MM.1S (cell line): ENCODE measurements around the gene PALM3.

Source experiments
- DNase-seq: peaks from one replicate; pipeline ENCODE4 v3.0.0-alpha.2; 2015
- H2AFZ ChIP-seq: fragments of 300-600 bp; sonication (generic); 2 replicates; pipeline ENCODE4 v1.6.0; 2016; ENCODE audit warnings: antibody characterized with exemption, low read length
- H3F3A ChIP-seq: fragments of 300-600 bp; sonication (generic); 2 replicates; pipeline ENCODE4 v1.6.1; 2016; ENCODE audit warnings: mild to moderate bottlenecking, antibody characterized with exemption, low read length, moderate library complexity, mixed read lengths; ENCODE audit not compliant: insufficient read depth
- H3K27ac ChIP-seq: fragments of 300-600 bp; sonication (generic); 2 replicates; pipeline ENCODE4 v1.5.1; 2016; ENCODE audit warnings: mild to moderate bottlenecking, low read length
- H3K27me3 ChIP-seq: fragments of 300-600 bp; sonication (generic); replicated peaks from 2 replicates; pipeline ENCODE4 v1.6.0; 2016; ENCODE audit warnings: low read length; ENCODE audit not compliant: insufficient read depth
- H3K36me3 ChIP-seq: fragments of 300-600 bp; sonication (generic); replicated peaks from 2 replicates; pipeline ENCODE4 v1.6.1; 2016; ENCODE audit warnings: mild to moderate bottlenecking, low read length, mixed read lengths; ENCODE audit not compliant: insufficient read depth
- H3K4me1 ChIP-seq: fragments of 300-600 bp; sonication (generic); 2 replicates; pipeline ENCODE4 v1.6.1; 2016; ENCODE audit warnings: low read length, mixed read lengths
- H3K4me2 ChIP-seq: fragments of 300-600 bp; sonication (generic); 2 replicates; pipeline ENCODE4 v1.6.0; 2016; ENCODE audit warnings: low read depth, low read length
- H3K4me3 ChIP-seq: fragments of 300-600 bp; sonication (generic); 2 replicates; pipeline ENCODE4 v1.5.1; 2016; ENCODE audit warnings: low read length, mixed read lengths
- H3K79me2 ChIP-seq: fragments of 300-600 bp; sonication (generic); 2 replicates; pipeline ENCODE4 v1.6.1; 2016; ENCODE audit warnings: mixed run types, low read length, mixed read lengths
- H3K9ac ChIP-seq: fragments of 300-600 bp; sonication (generic); 2 replicates; pipeline ENCODE4 v1.6.1; 2016; ENCODE audit warnings: low read length, mixed read lengths
- H3K9me2 ChIP-seq: fragments of 300-600 bp; sonication (generic); replicated peaks from 2 replicates; pipeline ENCODE4 v1.6.1; 2016; ENCODE audit warnings: mild to moderate bottlenecking, low read length, mixed read lengths; ENCODE audit not compliant: insufficient read depth
- H3K9me3 ChIP-seq: fragments of 300-600 bp; sonication (generic); replicated peaks from 2 replicates; pipeline ENCODE4 v1.6.1; 2016; ENCODE audit warnings: mild to moderate bottlenecking, low read length, mixed read lengths; ENCODE audit not compliant: insufficient read depth
- H4K20me1 ChIP-seq: fragments of 300-600 bp; sonication (generic); 2 replicates; pipeline ENCODE4 v1.6.1; 2016; ENCODE audit warnings: mild to moderate bottlenecking, low read length, moderate library complexity, mixed read lengths; ENCODE audit not compliant: insufficient read depth
- CTCF ChIP-seq: fragments of 300-600 bp; sonication (generic); IDR thresholded peaks from 2 replicates; pipeline ENCODE4 v1.5.1; 2016; ENCODE audit warnings: antibody characterized with exemption, low read length, mixed read lengths
- EZH2 ChIP-seq: fragments of 300-600 bp; sonication (generic); optimal IDR thresholded peaks from 2 replicates; pipeline ENCODE3; 2017; ENCODE audit warnings: low read depth, mild to moderate bottlenecking, antibody characterized with exemption, low read length, mixed read lengths
- EZH2phosphoT487 ChIP-seq: fragments of 300-600 bp; sonication (generic); IDR thresholded peaks from 2 replicates; pipeline ENCODE4 v1.6.1; 2018; ENCODE audit warnings: antibody characterized with exemption, low read length

PALM3 gene

GRCh38 chr19:14101003-14101545, 39.2 kb upstream of the PALM3 start:
- Histone ChIP-seq H3K4me1 (peaks cover 19% of the 10 kb centered on the region), H4K20me1 (no peaks in the 10 kb centered on the region), H3K79me2 (no peaks in the 10 kb centered on the region), H2AFZ (no peak overlapping the region), H3K9me3 (no peaks in the 10 kb centered on the region), H3K27ac (no peak overlapping the region), H3K27me3 (no peaks in the 10 kb centered on the region), H3F3A (peaks cover 22% of the 10 kb centered on the region), H3K4me2 (no peak overlapping the region), H3K9me2 (no peaks in the 10 kb centered on the region), H3K36me3 (no peaks in the 10 kb centered on the region), H3K9ac (no peak overlapping the region), H3K4me3 (no peak overlapping the region)
- TF ChIP-seq EZH2 (no peak), CTCF (no peak), EZH2phosphoT487 (no peak)
- DNase-seq, result no peak

DNA sequence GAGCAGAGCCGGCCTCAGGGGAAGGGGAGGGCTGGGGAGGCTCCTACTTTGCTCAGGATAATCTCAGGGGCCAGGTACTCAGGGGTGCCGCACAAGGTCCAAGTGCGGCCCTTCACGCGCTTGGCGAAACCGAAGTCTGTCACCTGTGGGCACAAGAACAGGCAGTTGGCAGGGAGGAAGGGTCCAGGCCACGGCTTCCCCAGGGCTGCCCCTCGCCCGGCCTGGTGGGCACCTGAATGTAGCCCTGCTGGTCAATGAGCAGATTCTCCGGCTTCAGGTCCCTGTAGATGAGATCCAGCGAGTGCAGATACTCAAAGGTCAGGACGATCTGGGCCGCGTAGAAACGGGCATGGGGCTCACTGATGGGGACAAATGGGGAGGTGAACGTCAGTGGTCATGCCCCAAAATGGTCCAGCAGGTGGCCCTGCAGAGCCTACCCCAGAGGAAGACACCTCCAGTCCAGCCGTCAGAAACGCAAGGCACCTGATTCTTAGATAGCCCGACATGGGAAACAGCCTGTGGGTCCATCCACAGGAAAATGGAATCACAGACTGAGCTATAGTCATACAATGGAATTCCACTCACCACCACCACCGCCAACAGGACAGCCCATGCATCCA, 35.8 kb upstream of the PALM3 start:
- Histone ChIP-seq H3K4me1 (peaks cover 7% of the 10 kb centered on the region), H3K27me3 (no peaks in the 10 kb centered on the region), H4K20me1 (no peaks in the 10 kb centered on the region), H3K9ac (no peak overlapping the region), H3K4me3 (no peak overlapping the region), H2AFZ (no peak overlapping the region), H3K4me2 (no peak overlapping the region), H3K36me3 (no peaks in the 10 kb centered on the region), H3K27ac (no peak overlapping the region), H3K9me3 (no peaks in the 10 kb centered on the region), H3K9me2 (no peaks in the 10 kb centered on the region), H3F3A (peaks cover 7% of the 10 kb centered on the region), H3K79me2 (no peaks in the 10 kb centered on the region)
- TF ChIP-seq EZH2 (no peak), EZH2phosphoT487 (no peak), CTCF (0 out of 2 replicates have a peak, but pooled peaks have one; percentile 6)
- DNase-seq, result no peak

GRCh38 chr19:14096272-14096992, 34.6 kb upstream of the PALM3 start:
- Histone ChIP-seq H3K9me3 (no peaks in the 10 kb centered on the region), H3K27ac (no peak overlapping the region), H2AFZ (no peak overlapping the region), H3K4me3 (no peak overlapping the region), H3K79me2 (no peaks in the 10 kb centered on the region), H3K36me3 (no peaks in the 10 kb centered on the region), H3K4me2 (no peak overlapping the region), H3F3A (no peaks in the 10 kb centered on the region; the same call in 1 of the 2 replicates), H3K27me3 (no peaks in the 10 kb centered on the region), H3K9me2 (no peaks in the 10 kb centered on the region), H4K20me1 (no peaks in the 10 kb centered on the region), H3K4me1 (peaks cover 3% of the 10 kb centered on the region; the same call in 1 of the 2 replicates), H3K9ac (no peak overlapping the region)
- DNase-seq, result no peak
- TF ChIP-seq EZH2phosphoT487, result no peak
- no peak for TF ChIP-seq EZH2
- no peak for TF ChIP-seq CTCF
